Peyer's patch (tissue), 4 donors: ENCODE results near the gene COL7A1.

Source experiments
- CTCF ChIP-seq, 6 experiments: fragments of 450-650 bp in 4 of 6; fragments of 200-600 bp in 2 of 6; sonication (generic) in 1 of 6; IDR thresholded peaks; one replicate each; pipeline ENCODE4 v1.5.1; 2017 to 2019; ENCODE audit warnings: antibody characterized with exemption in 6 of 6, mild to moderate bottlenecking in 3 of 6, moderate library complexity in 1 of 6
- POLR2A ChIP-seq, 2 donors: fragments of 450-650 bp; IDR thresholded peaks; one replicate each; pipeline ENCODE4 v1.5.1; 2017; ENCODE audit warnings: antibody characterized with exemption in 2 of 2, mild to moderate bottlenecking in 2 of 2, moderate library complexity in 2 of 2

- TF ChIP-seq CTCF (IDR thresholded peaks at IDR 0.05) (no peak), POLR2A (IDR thresholded peaks at IDR 0.05) (no peak)
Measured at GRCh38 chr3:48514431-48515227, 80.5 kb downstream of the COL7A1 start.
